ENCODE measurements around the gene DHRS11.

DNA sequence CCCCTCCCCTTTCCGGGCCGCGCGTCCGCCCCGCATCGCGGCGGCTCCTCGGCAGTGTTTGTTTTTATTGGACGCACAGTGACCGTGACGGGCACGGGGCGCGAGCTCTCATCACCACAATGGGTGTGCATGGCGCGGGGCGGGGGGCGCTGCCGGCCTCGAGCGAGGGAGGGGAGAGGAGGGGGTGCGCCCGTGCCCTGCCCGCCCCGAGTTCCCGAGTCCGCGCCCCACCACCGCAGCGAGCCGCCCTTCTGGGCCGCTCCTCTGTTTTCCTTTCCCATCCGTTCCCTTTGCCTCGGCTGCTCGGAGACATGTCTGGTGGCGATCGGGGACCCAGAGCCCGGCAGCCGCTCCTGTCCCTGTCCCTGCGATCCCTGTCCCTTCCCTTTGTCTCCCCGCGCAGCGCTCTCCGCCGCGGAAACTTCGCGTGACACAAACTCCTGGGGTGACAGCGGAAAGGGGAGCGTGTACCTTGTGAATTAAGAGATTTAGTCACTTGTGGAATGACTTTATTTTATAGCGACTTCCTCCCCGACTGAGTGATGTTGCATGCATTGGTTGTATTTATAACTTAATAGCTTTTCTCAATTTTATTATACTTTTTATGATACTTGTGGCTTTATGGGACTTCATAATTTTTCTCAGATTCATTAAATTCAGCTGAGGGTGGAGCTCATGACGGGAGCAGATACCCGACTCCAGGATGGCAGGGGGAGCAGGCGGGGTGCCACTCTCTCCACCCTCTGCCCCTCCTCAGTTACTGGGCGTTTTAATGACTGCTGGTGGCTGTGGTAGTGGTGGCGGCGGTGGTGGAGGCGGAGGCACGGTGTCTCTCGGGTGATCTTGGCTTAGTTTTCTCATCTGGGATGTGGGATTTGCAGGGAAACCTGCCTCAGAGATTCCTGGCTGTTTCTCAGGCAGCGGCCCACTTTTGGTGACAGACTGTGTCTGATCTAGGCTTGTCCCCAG lies 50.5 kb downstream of the DHRS11 start:
- TF ChIP-seq, protein P1, sequence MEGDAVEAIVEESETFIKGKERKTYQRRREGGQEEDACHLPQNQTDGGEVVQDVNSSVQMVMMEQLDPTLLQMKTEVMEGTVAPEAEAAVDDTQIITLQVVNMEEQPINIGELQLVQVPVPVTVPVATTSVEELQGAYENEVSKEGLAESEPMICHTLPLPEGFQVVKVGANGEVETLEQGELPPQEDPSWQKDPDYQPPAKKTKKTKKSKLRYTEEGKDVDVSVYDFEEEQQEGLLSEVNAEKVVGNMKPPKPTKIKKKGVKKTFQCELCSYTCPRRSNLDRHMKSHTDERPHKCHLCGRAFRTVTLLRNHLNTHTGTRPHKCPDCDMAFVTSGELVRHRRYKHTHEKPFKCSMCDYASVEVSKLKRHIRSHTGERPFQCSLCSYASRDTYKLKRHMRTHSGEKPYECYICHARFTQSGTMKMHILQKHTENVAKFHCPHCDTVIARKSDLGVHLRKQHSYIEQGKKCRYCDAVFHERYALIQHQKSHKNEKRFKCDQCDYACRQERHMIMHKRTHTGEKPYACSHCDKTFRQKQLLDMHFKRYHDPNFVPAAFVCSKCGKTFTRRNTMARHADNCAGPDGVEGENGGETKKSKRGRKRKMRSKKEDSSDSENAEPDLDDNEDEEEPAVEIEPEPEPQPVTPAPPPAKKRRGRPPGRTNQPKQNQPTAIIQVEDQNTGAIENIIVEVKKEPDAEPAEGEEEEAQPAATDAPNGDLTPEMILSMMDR (conservative IDR thresholded peaks at IDR 0.05) = no peak
- no peak for TF ChIP-seq EZH2 (IDR thresholded peaks at IDR 0.05; ENCODE audit: low read depth)
